Endothelial cell of umbilical vein (primary cell): Measurements from ENCODE around the gene MESP2. TPM values are rescaled to one million over a fixed set of nuclear protein-coding genes. Genes with fewer than 3 reads are reported as not detected.

Source experiments
- BruUV-seq: library from RNA; stranded (reverse); fragments of 400-500 nt; replicated peaks from 2 replicates; lab custom pipeline; 2021; lab: Mats Ljungman, UMichigan
- CTCF ChIA-PET: fragments of 300-600, 350-600 bp; sonication (Branson Sonifier 250); formaldehyde crosslinking; loops from one replicate; lab custom pipeline; 2021; ENCODE audit warnings: antibody characterized with exemption, inconsistent platforms; lab: Charles Lee
- POLR2A ChIA-PET: fragments of 300-600, 350-600 bp; sonication (Branson Sonifier 250); formaldehyde crosslinking; loops from one replicate; lab custom pipeline; 2021; ENCODE audit warnings: antibody characterized with exemption, inconsistent platforms; lab: Charles Lee
- DNase-seq: peaks from one replicate; pipeline ENCODE4 v3.0.0-alpha.2; 2011; ENCODE audit warnings: low read depth, low spot score
- FAIRE-seq: peaks from 2 replicates; lab custom pipeline; 2011; peaks lifted over from hg19 to GRCh38; lab: Jason Lieb, UNC
- H2AFZ ChIP-seq: 2 replicates; pipeline ENCODE4 v1.6.0; 2012; ENCODE audit warnings: low read depth, low read length, control low read depth, inconsistent platforms
- H3K27ac ChIP-seq: 2 replicates; pipeline ENCODE4 v1.5.1; 2011; ENCODE audit warnings: low read depth, mild to moderate bottlenecking, control low read depth, low read length, moderate library complexity; ENCODE audit not compliant: insufficient read depth
- H3K27me3 ChIP-seq, 2 experiments: 2 replicates each; pipeline versions ENCODE4 v1.6.0 to v1.6.1; 2011; ENCODE audit warnings: low read length in 2 of 2, mixed read lengths in 1 of 2; ENCODE audit not compliant: control insufficient read depth in 2 of 2, insufficient read depth in 2 of 2
- H3K36me3 ChIP-seq, 2 experiments: 2 replicates in 1 of 2; 3 replicates in 1 of 2; pipeline ENCODE4 v1.5.1; 2011; ENCODE audit warnings: low read length in 2 of 2, mild to moderate bottlenecking in 1 of 2, moderate library complexity in 1 of 2; ENCODE audit not compliant: control insufficient read depth in 2 of 2, insufficient read depth in 2 of 2; ENCODE audit errors: extremely low read depth in 1 of 2
- H3K4me1 ChIP-seq: 3 replicates; pipeline ENCODE4 v1.5.1; 2011; ENCODE audit warnings: mild to moderate bottlenecking, low read length; ENCODE audit not compliant: control insufficient read depth, insufficient read depth; ENCODE audit errors: extremely low read depth
- H3K4me2 ChIP-seq: 2 replicates; pipeline ENCODE4 v1.6.1; 2011; ENCODE audit warnings: low read length, control low read depth, mixed read lengths; ENCODE audit not compliant: insufficient read depth
- H3K4me3 ChIP-seq, 3 experiments: fragments of 200-600 bp in 1 of 3; sonication (generic), shearing (Covaris generic) in 1 of 3; replicated peaks in 1 of 3; 2 replicates each; pipeline ENCODE4 v1.5.1; 2011 to 2016; ENCODE audit warnings: control low read depth in 3 of 3, low read length in 3 of 3, mild to moderate bottlenecking in 2 of 3, inconsistent platforms in 1 of 3, low read depth in 1 of 3, moderate library complexity in 1 of 3; ENCODE audit not compliant: insufficient read depth in 1 of 3
- H3K79me2 ChIP-seq: 2 replicates; pipeline ENCODE4 v1.6.0; 2012; ENCODE audit warnings: low read length, inconsistent platforms; ENCODE audit not compliant: control insufficient read depth, insufficient read depth
- H3K9ac ChIP-seq: replicated peaks from 2 replicates; pipeline ENCODE3; 2011; ENCODE audit warnings: low read length, control low read depth; ENCODE audit not compliant: insufficient read depth; ENCODE audit errors: extremely low read depth
- H3K9me1 ChIP-seq: replicated peaks from 3 replicates; pipeline ENCODE4 v1.6.0; 2011; ENCODE audit warnings: mild to moderate bottlenecking, low read length; ENCODE audit not compliant: control insufficient read depth, insufficient read depth; ENCODE audit errors: extremely low read depth
- H3K9me3 ChIP-seq: replicated peaks from 2 replicates; pipeline ENCODE4 v1.5.1; 2012; ENCODE audit warnings: low read length, inconsistent platforms; ENCODE audit not compliant: control insufficient read depth, insufficient read depth
- H4K20me1 ChIP-seq: replicated peaks from 2 replicates; pipeline ENCODE3; 2011; ENCODE audit warnings: mild to moderate bottlenecking, low read length; ENCODE audit not compliant: control insufficient read depth, insufficient read depth; ENCODE audit errors: extremely low read depth
- CTCF ChIP-seq, 2 donors: IDR thresholded peaks; 1 replicate in 1 of 2; 2 replicates in 1 of 2; pipeline ENCODE4 v1.5.1; 2011; ENCODE audit warnings: low read length in 2 of 2, mild to moderate bottlenecking in 2 of 2, moderate library complexity in 2 of 2, control low read depth in 1 of 2, inconsistent platforms in 1 of 2, low read depth in 1 of 2; ENCODE audit not compliant: insufficient read depth in 1 of 2; ENCODE audit errors: extremely low read depth in 1 of 2
- EZH2 ChIP-seq: IDR thresholded peaks from 2 replicates; pipeline ENCODE4 v1.6.1; 2012; ENCODE audit warnings: borderline replicate concordance, low read depth, mild to moderate bottlenecking, moderate library complexity, low read length, inconsistent platforms; ENCODE audit not compliant: severe bottlenecking
- FOS ChIP-seq: IDR thresholded peaks from 2 replicates; pipeline ENCODE4 v1.6.1; 2011; ENCODE audit warnings: mild to moderate bottlenecking, low read length, moderate library complexity, borderline replicate concordance; ENCODE audit not compliant: insufficient read depth
- GATA2 ChIP-seq: IDR thresholded peaks from 2 replicates; pipeline ENCODE4 v1.7.0; 2011; ENCODE audit warnings: low read depth, mild to moderate bottlenecking, moderate library complexity, mixed read lengths, low read length; ENCODE audit not compliant: insufficient read length, insufficient read depth
- JUN ChIP-seq: IDR thresholded peaks from 2 replicates; pipeline ENCODE4 v1.6.1; 2011; ENCODE audit warnings: borderline replicate concordance, low read depth; ENCODE audit not compliant: insufficient read length, insufficient read depth
- MAX ChIP-seq: IDR thresholded peaks from 2 replicates; pipeline ENCODE4 v1.6.1; 2011; ENCODE audit not compliant: insufficient read depth, insufficient read length
- MYC ChIP-seq: IDR thresholded peaks from one replicate; pipeline ENCODE4 v1.6.1; 2011; ENCODE audit warnings: mild to moderate bottlenecking, low read depth, low read length
- POLR2A ChIP-seq: IDR thresholded peaks from 2 replicates; pipeline ENCODE4 v1.6.1; 2012; ENCODE audit warnings: low read depth, mild to moderate bottlenecking, control low read depth, low read length
- POLR2AphosphoS5 ChIP-seq: IDR thresholded peaks from 2 replicates; pipeline ENCODE4 v1.6.1; 2012; ENCODE audit warnings: low read depth, mild to moderate bottlenecking, control low read depth, low read length, moderate library complexity; ENCODE audit not compliant: insufficient read depth
- dilution Hi-C: fragments of 300-500 bp; cut with MboI; formaldehyde crosslinking; loops from one replicate; pipeline ENCODE4 v1.15.0; 2019; ENCODE audit warnings: low sequenced_read_pairs; ENCODE audit not compliant: extremely low pct_ligation_motif_present
- intact Hi-C: fragments of 100-400 bp; cut with micrococcal nuclease; formaldehyde crosslinking; loops from one replicate; pipeline ENCODE4 v1.10.0; 2022
- polyA plus RNA-seq, 4 experiments: library from polyadenylated mRNA; depleted of rRNA in 3 of 4; stranded (reverse) in 3 of 4; unstranded in 1 of 4; fragments of >200 nt; gene quantifications; 2 replicates each; pipeline versions ENCODE4 v1.2.1 to v1.2.3, GENCODE V29; 2011 to 2012; ENCODE audit warnings: missing spikeins in 1 of 4
- total RNA-seq: library from RNA; stranded (reverse); gene quantifications from 2 replicates; pipeline ENCODE4 v1.2.3, GENCODE V29; 2021

Gene MESP2
- total and polyA plus RNA-seq, 2 donors (not counting 3 experiments of a cell fraction or from before 2014, with no cell fraction given), result 0.42 to 0.43 TPM

- no peak overlapping the region for H2AFZ ChIP-seq
- dilution Hi-C loops (loop anchor here (25.0 kb wide), 1 partner anchor 89 kb away; no protein-coding TSS in a partner anchor), intact Hi-C loops (no loop called here)
- no peaks in the 10 kb centered on the region for H3K36me3 ChIP-seq
- no peak for TF ChIP-seq EZH2
- TF ChIP-seq CTCF (IDR thresholded peaks at IDR 0.05; ENCODE audit: extremely low read depth in 1 of 2, insufficient read depth in 1 of 2, low read depth in 1 of 2, low read length in 2 of 2), result peak; percentile 6
- TF ChIP-seq GATA2, result no peak
- no TSS peak for BruUV-seq
- FAIRE-seq, result peak; percentile 49
- H3K9ac ChIP-seq, result no peak overlapping the region
- DNase-seq, result peak; percentile 20
- no peaks in the 10 kb centered on the region for H3K9me3 ChIP-seq
- H3K27ac ChIP-seq, result no peak overlapping the region
- no peaks in the 10 kb centered on the region for H3K9me1 ChIP-seq
- POLR2A ChIA-PET, result no interaction called here
- no peaks in the 10 kb centered on the region for H4K20me1 ChIP-seq
- no peaks in the 10 kb centered on the region for H3K27me3 ChIP-seq
- no peaks in the 10 kb centered on the region for H3K79me2 ChIP-seq
- H3K4me1 ChIP-seq, result peaks cover 6% of the 10 kb centered on the region
- H3K4me2 ChIP-seq, result no peak overlapping the region
- CTCF ChIA-PET, result interaction anchor here (1.0 to 4.8 kb wide), 6 partner anchors 11 to 115 kb away, joined by 4 to 36 read pairs (median 8); no protein-coding TSS in a partner anchor
- H3K4me3 ChIP-seq, result no peak overlapping the region
Observed at GRCh38 chr15:89772932-89773583, 3.1 kb upstream of the MESP2 start.

- Histone ChIP-seq H3K79me2 (no peaks in the 10 kb centered on the region), H4K20me1 (no peaks in the 10 kb centered on the region), H3K36me3 (no peaks in the 10 kb centered on the region), H2AFZ (no peak overlapping the region), H3K4me1 (peaks cover 6% of the 10 kb centered on the region), H3K4me3 (no peak overlapping the region), H3K9me1 (no peaks in the 10 kb centered on the region), H3K9me3 (no peaks in the 10 kb centered on the region), H3K27me3 (no peaks in the 10 kb centered on the region), H3K4me2 (no peak overlapping the region), H3K27ac (no peak overlapping the region), H3K9ac (no peak overlapping the region)
- intact Hi-C loops (no loop called here), dilution Hi-C loops (loop anchor here (25.0 kb wide), 1 partner anchor 88 kb away; no protein-coding TSS in a partner anchor)
- BruUV-seq, result no TSS peak
- CTCF ChIA-PET, result interaction anchor here (1.7 to 2.5 kb wide), 4 partner anchors 9 to 114 kb away, joined by 7 to 29 read pairs (median 9); no protein-coding TSS in a partner anchor
- POLR2A ChIA-PET, result no interaction called here
- DNase-seq (no peak), FAIRE-seq (no peak)
- TF ChIP-seq POLR2A (no peak), MAX (no peak), CTCF (IDR thresholded peaks at IDR 0.05; ENCODE audit: extremely low read depth in 1 of 2, insufficient read depth in 1 of 2, low read depth in 1 of 2, low read length in 2 of 2) (no peak), FOS (no peak), GATA2 (no peak), EZH2 (no peak), JUN (no peak), MYC (no peak), POLR2AphosphoS5 (no peak)
Observed at GRCh38 chr15:89774492-89774891, 1.6 kb upstream of the MESP2 start.
